NCI-H748 (cell line): Measurements from ENCODE around the gene PGS1.

Experiments used
- DNase-seq: peaks from one replicate; lab custom pipeline; 2025; ENCODE audit not compliant: unreplicated experiment; lab: John Stamatoyannopoulos, UW

The PGS1 gene

GRCh38 chr17:78364436-78365281 is 13.8 kb upstream of the PGS1 start:
- no peak for DNase-seq

- no peak for DNase-seq
Observed at GRCh38 chr17:78365561-78366108, 12.8 kb upstream of the PGS1 start.

DNA sequence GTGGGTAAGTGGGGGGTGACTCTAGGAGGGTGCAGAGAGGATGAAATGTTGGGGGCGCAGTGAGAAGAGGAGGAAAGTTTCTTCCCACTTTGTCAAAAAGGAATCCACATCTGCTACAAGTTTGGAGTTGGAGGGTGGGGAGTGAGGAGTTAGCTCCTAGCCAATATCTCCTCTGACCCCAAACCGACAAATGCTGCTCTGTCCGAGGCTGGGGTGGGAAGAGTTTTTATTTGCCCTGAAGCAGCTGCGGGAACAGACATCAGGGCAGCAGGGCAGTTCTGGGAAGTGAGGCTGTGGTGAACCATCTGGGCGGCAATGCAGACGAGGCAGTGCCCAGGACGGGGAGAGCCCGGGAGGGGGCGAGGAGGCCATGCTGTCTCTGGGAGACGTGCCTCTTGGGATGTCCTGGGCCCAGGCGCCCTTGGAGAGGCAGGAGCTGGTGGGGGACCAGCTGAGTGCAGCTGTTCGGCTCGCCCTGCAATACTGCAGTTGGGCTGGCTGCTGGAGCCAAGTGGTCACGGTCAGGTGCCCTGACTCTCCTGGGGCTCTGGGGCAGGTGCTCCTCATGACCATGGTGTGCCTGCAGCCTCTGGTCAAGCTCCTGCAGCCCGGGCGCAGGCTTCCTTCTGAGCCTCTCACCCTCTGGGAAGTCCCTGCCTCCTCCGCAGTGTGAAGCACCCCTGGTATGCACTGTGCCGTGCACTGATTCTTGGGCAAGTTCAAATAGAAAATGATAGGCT is 12.2 kb upstream of the PGS1 start:
- no peak for DNase-seq

- no peak for DNase-seq
Observed at GRCh38 chr17:78367193-78367592, 11.3 kb upstream of the PGS1 start.

- no peak for DNase-seq
Observed at GRCh38 chr17:78368348-78368747, 10.1 kb upstream of the PGS1 start.

DNA sequence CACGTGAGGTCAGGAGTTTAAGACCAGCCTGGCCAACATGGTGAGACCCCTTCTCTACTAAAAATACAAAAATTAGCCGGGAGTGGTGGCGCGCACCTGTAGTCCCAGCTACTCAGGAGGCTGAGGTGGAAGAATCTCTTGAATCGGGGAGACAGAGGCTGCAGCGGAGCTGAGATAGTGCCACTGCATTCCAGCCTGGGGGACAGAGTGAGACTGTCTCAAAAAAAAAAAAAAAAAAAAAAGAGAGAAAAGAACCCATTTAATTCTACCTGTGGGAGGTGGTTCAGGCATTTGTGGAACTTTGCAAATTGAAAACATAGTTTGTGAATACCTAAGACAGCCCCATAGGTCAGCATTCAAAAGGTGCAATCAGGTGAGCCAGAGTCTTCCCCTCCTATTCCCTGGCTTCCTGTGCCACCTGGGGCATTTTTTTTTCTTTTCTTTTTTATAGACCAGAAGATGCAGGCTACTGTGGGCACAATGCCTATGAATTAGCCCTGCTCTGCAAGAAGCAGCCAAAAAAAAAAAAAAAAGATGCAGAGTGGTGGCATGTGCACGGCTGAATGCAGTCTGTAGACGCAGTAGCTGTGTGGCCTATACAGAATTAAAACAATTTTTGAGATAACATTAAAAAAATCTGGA is 9.5 kb upstream of the PGS1 start:
- DNase-seq: no peak

- no peak for DNase-seq
Observed at GRCh38 chr17:78369791-78370381, 8.6 kb upstream of the PGS1 start.

DNA sequence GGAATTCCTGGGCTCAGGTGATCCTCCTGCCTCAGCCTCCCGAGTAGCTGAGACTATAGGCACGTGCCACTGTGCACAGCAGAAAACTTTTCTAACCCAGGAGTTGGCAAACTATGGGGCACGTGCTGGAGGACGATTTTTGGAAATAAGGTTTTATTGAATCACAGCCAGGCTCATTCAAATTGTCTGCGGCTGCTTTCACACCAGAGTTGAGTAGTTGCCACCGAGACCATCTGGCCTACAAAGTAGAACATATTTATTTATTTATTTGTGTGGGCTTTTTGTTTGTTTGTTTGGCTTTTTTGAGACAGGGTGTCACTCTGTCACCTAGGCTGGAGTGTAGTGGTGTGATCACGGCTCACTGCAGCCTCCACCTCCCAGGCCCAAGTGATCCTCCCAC is 7.4 kb upstream of the PGS1 start:
- no peak for DNase-seq

- no peak for DNase-seq
Observed at GRCh38 chr17:78372841-78373240, 5.6 kb upstream of the PGS1 start.

DNA sequence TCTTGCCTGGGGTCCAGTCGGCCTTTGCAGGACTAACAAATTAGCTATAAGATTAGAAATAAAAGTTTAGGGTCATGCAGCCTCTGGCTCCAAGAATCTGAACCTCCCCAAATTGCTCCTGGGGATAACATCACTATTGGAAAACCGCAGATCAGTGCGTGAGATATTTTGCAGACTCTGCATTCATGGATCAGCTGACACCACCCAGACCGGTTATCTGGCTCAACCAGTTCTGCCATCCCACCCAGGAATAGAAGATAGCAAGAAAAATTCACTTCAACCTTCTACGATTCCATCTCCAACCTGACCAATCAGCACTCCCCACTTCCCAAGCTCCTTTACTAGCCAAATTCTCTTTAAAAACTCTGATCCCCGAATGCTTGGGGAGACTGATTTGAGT is 4.3 kb upstream of the PGS1 start:
- DNase-seq: no peak

- DNase-seq: no peak
Observed at GRCh38 chr17:78374631-78375274, 3.7 kb upstream of the PGS1 start.

DNA sequence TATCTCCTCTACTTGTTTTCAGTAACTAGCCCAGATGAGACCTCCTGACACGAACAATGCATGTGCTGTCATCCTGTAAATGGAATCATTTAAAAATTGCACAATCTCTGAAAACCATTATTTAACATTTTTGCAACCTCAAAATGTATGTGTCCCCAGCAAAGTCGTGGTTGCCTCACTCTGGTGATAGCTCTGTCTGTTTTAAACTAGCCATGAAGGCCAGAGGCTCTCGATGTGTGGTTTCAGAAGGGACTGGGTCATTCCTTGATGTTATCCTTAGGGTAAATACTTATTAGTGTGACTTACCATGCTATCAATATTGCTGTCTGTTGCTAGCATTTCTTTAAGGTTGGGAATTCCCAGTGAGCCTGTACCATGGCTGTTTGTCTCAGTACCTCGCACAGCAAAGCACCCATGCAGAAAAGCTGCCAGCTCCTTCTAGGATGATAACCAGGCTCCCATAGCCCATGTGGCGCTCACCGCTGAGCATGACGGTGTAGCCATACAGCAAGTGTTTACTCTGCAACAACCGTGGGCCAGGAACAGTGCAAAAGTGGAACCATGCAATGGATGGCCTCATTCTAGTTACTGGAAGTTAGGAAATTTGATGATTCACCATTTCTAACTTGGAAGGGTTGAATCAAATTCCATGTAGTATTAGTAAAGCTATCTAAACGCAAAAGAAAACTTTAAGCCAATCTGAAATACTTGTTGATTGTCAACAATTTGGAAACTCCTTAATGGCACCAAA is 2.9 kb upstream of the PGS1 start:
- no peak for DNase-seq

GRCh38 chr17:78376161-78376560 is 2.3 kb upstream of the PGS1 start:
- no peak for DNase-seq

DNA sequence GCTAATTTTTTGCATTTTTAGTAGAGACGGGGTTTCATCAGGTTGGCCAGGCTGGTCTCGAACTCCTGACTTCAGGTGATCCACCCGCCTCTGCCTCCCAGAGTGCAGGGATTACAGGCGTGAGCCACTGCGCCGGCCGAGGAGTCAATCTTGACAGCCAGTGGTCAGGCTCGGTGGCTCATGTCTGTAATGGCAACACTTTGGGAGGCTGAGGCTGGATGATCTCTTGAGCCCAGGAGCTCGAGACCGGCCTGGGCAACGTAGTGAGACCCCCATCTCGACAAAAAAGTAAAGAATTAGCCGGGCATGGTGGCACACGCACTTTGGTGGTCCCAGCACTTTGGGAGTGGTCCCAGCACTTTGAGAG is 608 bp upstream of the PGS1 start:
- no peak for DNase-seq

GRCh38 chr17:78379131-78379491 is 662 bp downstream of the PGS1 start:
- no peak for DNase-seq

GRCh38 chr17:78380370-78380769 is 1.9 kb downstream of the PGS1 start:
- DNase-seq: no peak

DNA sequence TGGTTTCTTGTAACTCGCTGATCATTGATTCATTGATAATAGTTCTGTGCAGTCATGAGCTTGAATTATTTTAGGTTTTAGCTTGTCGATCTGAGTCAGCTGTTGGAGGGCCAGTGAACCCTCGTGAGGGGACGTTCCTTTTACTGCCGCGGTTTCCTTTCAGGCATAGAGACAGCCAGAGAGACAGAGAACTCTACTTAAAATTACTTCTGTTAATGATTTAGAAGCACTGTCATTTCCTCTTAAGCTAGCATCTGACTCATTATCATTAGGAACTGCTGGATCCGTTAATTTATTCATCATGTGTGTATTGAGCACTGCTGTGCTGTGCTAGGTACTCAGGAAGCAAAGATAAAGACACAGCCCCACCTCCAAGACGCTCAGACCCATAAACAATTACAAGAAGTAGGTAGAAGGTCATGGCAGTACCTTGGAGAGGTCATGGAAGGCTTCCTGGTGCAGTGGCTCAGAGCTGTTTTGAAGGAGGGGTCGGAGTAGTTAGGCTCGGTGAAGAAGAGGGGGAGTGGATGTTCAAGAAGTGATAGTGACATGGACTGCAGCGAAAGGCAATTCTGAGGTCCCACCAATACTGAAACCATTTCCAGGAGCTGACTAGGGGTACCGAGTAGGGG is 3.3 kb downstream of the PGS1 start:
- DNase-seq: no peak

DNA sequence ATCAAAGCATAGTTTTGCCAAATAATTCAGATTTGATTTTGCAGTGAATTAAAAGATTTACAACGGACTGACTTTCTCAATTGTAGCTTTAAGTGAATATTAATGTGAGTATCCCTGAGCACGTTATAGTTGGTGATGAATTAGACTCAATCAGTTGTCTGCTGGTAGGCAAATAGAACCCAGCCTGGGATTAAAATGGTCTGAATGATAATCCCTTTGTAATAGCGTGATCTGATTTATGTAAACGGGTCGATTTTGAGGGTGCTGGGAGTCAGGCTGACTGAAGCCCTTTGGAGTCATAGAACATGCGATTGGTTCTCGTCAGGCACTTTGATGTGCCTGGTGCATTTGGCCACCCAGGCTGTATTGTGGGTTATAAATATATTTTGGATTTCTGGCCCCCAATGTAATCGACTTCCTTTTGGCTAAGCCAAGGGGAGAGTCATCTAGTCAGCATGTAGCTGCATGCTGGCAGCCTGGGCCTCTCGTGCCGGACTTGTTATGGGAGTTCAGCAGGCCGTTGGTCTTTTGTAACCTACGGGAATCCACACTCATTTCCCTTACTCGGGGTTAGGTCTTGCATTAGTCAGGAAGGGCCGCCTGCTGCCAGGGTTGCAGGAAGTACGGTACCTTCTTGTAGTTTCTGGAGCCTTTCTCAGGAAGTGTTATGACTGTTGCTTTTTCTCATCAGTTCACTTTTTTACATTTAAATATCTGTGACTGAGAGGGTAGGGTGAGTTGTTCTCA is 5.4 kb downstream of the PGS1 start:
- no peak for DNase-seq
